GM11168 (cell line): ENCODE measurements around the gene PAIP2B.

Experiments used
- in situ Hi-C: fragments of 300-500 bp; cut with MboI; formaldehyde crosslinking; loops from one replicate; pipeline ENCODE4 v1.12.0; 2022; ENCODE audit warnings: low sequenced_read_pairs; ENCODE audit not compliant: unreplicated experiment

The PAIP2B gene

GRCh38 chr2:71156573-71156972, 70.3 kb downstream of the PAIP2B start:
- in situ Hi-C loops, result loop anchor here (25.0 kb wide), 1 partner anchor 356 kb away; no protein-coding TSS in a partner anchor

- in situ Hi-C loops, result loop anchor here (25.0 kb wide), 1 partner anchor 356 kb away; no protein-coding TSS in a partner anchor
Measured at GRCh38 chr2:71155846-71156245, 71.1 kb downstream of the PAIP2B start.

- in situ Hi-C loops, result loop anchor here (25.0 kb wide), 1 partner anchor 358 kb away; no protein-coding TSS in a partner anchor
Measured at GRCh38 chr2:71154798-71155197, 72.1 kb downstream of the PAIP2B start.

GRCh38 chr2:71154279-71154678, 72.6 kb downstream of the PAIP2B start:
- in situ Hi-C loops, result loop anchor here (25.0 kb wide), 1 partner anchor 358 kb away; no protein-coding TSS in a partner anchor

- in situ Hi-C loops, result loop anchor here (25.0 kb wide), 1 partner anchor 359 kb away; no protein-coding TSS in a partner anchor
Measured at GRCh38 chr2:71153585-71154224, 73.2 kb downstream of the PAIP2B start.

- in situ Hi-C loops, result loop anchor here (25.0 kb wide), 1 partner anchor 361 kb away; no protein-coding TSS in a partner anchor
Measured at GRCh38 chr2:71151620-71152019, 75.3 kb downstream of the PAIP2B start.

GRCh38 chr2:71150082-71150816, 76.7 kb downstream of the PAIP2B start:
- in situ Hi-C loops, result loop anchor here (25.0 kb wide), 1 partner anchor 362 kb away; no protein-coding TSS in a partner anchor

GRCh38 chr2:71148506-71149063, 78.3 kb downstream of the PAIP2B start:
- in situ Hi-C loops, result loop anchor here (10.0 kb wide), 1 partner anchor 104 kb away; no protein-coding TSS in a partner anchor

- in situ Hi-C loops, result loop anchor here (10.0 kb wide), 1 partner anchor 99 kb away; no protein-coding TSS in a partner anchor
Measured at GRCh38 chr2:71143782-71144181, 83.1 kb downstream of the PAIP2B start.

- in situ Hi-C loops, result no loop called here
Measured at GRCh38 chr2:71136174-71136573, 90.7 kb downstream of the PAIP2B start.

GRCh38 chr2:71133603-71134002, 93.3 kb downstream of the PAIP2B start:
- in situ Hi-C loops, result no loop called here
